ENCODE results near the gene GLT8D2.

The GLT8D2 gene

DNA sequence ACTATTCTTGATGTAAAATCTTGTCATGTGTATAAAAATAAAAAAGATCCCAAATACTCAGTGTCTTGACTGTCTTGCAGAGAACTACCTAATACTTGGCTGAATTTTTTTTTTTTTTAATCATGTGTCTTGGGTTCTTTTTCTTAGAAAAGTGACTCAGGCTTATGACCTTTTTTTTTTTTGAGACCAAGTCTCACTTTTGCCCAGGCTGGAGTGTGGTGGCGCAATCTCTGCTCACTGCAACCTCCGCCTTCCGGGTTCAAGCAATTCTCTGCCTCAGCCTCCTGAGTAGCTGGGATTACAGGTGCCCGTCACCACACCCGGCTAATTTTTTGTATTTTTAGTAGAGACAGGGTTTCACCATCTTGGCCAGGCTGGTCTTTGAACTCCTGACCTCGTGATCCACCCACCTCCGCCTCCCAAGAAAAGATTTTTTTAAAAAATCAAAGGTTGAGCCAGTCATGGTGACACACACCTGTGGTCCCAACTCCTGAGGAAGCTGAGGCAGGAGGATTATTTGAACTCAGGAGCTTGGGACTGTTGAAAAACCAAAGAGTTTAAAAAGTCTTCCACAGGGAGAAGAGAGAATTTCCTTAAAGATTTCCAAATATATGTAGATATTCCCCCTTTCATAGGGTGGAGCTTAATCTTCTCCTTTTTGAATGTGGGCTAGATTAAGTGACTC lies 102.0 kb downstream of the GLT8D2 start:
- DNase-seq (ENCODE audit: low spot score): no peak

DNA sequence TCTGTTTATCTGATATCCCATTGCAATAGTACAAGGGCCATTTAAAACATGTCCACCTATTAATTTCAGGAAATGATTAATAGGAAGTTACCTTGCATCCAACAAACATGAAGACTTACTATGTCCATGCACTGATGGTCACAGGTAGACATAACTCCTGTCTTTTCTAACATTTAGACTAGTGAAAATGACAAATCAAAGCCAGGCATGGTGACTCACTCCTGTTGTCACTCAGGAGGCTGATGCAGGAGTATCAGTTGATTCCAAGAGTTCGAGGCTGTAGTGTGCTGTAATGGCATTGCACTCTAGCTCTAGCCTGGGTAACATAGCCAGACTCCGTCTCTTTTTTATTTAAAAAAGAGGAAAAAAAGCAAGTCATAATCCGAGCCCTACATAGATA lies 105.0 kb downstream of the GLT8D2 start:
- no peak for DNase-seq (ENCODE audit: low spot score)
